HG03060 (cell line): Measurements from ENCODE around the gene HSPA1L.
"Not testable (repeated sequence)": the region's sequence is repeated elsewhere in the genome, so short reads cannot be mapped to it uniquely, and the experiment has no call there.

ENCODE experiments used
- ATAC-seq: cut with Tn5 transposase; IDR thresholded peaks from one replicate; pipeline ENCODE4 v1.9.1; 2021; ENCODE audit warnings: low read depth, moderate number of reproducible peaks; ENCODE audit not compliant: unreplicated experiment

The HSPA1L gene

DNA sequence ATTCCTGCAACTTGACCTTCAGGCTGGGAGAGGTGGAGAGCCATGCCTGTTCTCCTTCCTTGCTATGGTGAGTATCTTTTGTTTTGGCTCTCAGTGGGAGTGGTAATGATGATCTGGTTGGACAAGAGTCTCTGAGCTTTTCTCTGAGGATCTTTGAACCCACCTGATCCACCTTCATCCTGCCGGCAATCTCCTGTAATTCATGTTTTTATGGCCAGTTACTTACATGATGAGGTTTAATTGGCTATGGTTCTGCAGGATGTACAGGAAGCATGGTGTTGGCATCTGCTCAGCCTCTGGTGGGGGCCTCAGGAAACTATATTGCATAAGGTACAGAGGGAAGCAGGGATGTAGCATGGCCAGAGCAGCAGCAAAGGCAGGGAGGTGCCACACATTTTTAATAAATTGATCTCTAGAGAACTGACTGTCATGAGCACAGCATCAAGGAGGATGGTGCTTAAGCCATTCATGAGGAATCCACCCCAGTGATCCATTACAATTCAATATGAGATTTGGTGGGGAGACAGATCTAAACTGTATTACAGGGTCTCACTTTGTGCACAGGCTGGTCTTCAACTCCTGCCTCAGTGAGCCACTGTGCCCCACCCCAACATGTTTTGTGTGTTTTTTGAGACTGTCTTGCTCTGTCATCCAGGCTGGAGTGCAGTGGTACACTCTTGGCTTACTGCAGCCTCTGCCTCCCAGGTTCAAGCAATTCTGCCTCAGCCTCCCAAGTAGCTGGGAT is 22.5 kb upstream of the HSPA1L start:
- ATAC-seq: no peak

DNA sequence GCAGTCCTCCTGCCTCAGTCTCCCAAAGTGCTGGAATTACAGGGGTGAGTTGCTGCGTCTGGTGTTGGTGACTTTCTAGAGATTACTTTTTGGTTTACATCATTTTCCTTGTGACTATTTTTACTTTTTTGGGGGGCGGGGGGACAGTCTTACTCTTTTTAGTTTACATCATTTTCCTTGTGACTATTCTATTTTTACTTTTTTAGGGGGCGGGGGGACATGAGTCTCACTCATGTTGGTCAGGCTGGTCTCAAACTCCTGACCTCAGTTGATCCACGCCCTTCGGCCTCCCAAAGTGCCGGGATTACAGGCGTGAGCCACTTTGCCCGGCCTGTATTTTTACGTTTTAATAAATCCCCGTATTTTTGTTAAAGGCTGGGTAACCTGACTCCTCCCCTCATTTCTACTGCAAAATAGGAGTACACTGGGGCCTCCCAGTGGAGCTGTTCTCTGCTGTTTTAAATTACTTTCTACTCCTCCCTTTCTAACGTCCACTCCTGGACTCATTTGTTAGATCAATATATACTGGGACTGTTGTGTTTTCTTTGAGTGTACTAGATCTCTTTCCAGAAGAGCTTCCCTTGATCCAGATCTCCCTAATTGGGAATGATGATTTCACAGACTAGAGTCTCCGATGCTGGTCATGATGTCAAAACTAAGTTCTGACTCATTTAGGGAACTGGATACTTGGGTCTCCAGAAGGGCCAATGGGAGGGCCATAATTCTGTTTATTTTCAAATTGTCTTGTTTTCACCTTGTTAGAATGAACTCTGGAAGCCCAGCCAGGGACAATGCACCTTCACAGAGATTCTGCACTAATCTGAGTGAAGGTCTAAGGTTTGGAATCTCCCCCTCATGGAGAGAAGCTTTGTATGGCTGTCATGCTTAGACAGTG is 21.6 kb upstream of the HSPA1L start:
- no peak for ATAC-seq

DNA sequence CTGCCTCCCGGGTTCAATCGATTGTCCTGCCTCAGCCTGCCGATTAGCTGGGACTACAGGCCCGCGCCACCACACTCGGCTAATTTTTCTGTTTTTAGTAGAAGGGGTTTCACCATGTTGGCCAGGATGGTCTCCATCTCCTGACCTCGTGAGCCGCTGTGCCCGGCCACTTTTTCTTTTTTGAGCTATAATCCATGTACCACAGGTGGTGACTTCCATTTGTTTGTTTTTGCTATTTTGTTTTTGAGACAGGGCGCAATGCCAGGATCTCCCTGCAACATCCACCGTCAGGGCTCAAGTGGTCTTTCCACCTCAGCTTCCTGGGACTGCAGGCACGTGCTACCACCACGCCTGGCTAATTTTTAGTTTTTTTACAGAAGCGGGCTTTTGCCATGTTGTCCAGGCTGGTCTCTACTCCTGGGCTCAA is 21.0 kb upstream of the HSPA1L start:
- ATAC-seq: no peak

DNA sequence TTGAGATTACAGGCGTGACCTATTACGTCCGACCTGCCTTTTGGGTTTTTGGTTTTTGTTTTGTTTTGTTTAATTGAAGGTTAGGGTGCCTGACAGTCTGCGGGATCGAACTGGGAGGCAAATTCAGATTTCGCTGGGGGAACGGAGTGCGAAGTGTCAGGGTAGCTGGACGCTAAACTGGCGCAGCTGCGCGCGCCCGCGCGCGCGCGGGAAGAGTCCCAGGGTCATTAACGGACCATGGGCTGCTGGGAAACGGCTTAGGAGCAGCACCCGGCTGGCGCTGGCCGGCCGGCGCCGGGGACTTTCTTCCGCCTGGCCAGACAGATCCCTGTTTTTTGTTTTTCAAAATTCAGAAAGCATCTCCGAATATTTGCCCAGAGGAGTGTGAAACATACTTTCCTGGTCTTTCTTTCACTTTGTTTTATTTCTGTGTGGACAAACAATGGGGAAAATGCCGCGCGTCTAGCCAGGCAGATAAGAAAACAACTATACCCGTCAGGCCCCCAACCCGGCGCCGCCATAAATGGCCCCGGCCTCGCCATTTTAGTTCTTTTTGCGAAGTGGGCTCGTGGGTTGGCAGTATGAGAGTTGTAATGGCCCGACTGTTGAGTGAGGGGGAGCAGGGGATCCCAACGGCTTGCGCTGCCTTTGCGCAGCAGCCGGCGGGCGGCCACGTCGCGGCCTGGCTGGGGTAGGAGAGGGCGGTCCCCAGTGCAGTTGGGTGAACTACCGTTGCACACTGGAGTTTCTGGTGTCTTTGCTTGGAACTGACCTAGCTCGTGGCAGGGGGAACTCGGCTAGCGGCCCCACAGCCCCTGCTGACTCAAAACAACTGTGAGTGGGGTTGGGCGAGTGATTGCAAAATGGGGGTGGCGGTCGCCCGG is 19.5 kb upstream of the HSPA1L start:
- no peak for ATAC-seq

DNA sequence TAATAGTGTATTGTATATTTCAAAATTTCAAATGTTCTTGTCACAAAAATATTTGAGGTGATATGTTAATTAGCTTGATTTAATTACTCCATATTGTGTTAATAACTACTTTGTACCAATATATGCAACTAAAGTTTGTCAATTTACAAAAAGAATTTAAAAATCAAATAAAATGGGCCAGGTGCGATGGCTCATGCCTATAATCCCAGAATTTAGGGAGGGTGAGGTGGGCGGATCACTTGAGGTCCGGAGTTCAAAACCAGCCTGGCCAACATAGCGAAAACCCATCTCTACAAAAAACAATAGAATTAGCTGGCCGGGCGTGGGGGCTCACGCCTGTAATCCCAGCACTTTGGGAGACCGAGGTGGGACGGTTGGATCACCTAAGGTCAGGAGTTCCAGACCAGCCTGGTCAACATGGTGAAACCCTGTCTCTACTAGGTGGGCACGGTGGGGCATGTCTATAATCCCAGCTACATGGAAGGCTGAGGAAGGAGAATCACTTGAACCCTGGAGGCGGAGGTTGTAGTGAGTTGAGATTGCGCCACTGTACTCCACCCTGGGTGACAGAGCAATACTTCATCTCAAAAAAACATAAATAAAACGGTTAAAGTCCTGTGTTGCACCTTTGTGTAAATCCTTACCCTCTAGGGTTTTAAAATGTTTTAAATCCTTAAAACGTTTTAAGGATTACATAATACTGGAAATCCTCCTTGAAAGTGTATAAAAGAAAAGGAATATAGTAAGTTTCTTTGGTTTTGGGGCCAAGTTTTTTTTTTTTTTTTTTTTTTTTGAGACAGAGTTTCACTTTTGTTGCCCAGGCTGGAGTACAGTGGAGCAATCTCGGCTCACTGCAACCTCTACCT is 16.5 kb upstream of the HSPA1L start:
- ATAC-seq: no peak

DNA sequence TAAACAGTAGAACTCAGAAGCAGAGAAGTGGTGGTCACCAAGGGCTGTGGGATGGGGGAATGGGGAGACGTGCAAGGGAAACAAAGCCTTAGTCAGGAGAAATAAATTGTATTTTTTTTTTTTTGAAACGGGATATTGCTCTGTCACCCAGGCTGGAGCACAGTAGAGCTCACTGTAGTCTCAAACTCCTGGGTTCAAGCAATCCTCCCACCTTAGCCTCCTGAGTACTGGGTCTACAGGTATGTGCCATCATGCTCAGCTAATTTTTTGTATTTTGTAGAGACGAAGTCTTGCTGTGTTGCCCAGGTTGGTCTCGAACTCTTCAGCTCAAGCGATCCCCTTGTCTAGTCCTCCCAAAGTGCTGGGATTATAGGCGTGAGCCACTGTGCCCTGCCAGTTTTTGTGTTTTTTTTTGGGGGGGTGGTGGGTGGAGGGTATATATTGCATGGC is 15.8 kb upstream of the HSPA1L start:
- ATAC-seq: no peak

DNA sequence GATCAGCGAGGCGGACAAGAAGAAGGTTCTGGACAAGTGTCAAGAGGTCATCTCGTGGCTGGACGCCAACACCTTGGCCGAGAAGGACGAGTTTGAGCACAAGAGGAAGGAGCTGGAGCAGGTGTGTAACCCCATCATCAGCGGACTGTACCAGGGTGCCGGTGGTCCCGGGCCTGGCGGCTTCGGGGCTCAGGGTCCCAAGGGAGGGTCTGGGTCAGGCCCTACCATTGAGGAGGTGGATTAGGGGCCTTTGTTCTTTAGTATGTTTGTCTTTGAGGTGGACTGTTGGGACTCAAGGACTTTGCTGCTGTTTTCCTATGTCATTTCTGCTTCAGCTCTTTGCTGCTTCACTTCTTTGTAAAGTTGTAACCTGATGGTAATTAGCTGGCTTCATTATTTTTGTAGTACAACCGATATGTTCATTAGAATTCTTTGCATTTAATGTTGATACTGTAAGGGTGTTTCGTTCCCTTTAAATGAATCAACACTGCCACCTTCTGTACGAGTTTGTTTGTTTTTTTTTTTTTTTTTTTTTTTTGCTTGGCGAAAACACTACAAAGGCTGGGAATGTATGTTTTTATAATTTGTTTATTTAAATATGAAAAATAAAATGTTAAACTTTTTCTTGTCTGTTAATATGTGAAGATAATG is 14.7 kb upstream of the HSPA1L start:
- no peak for ATAC-seq

DNA sequence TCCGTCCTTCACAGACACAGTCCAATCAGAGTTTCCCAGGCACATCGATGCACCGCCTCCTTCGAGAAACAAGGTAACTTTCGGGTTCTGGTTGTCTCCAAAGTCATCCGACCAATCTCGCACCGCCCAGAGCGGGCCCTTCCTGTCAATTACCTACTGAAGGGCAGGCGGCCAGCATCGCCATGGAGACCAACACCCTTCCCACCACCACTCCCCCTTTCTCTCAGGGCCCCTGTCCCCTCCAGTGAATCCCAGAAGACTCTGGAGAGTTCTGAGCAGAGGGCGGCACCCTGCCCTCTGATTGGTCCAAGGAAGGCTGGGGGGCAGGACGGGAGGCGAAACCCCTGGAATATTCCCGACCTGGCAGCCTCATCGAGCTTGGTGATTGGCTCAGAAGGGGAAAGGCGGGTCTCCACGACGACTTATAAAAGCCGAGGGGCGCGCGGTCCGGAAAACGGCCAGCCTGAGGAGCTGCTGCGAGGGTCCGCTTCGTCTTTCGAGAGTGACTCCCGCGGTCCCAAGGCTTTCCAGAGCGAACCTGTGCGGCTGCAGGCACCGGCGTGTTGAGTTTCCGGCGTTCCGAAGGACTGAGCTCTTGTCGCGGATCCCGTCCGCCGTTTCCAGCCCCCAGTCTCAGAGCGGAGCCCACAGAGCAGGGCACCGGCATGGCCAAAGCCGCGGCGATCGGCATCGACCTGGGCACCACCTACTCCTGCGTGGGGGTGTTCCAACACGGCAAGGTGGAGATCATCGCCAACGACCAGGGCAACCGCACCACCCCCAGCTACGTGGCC is 12.4 kb upstream of the HSPA1L start, which contains the start of gene HSPA1B:
HSPA1B (plus strand) TSS at position 453 of the 794 bp plus-strand sequence; CDS start at position 666, 213 bp downstream.
- ATAC-seq: peak; percentile 51

DNA sequence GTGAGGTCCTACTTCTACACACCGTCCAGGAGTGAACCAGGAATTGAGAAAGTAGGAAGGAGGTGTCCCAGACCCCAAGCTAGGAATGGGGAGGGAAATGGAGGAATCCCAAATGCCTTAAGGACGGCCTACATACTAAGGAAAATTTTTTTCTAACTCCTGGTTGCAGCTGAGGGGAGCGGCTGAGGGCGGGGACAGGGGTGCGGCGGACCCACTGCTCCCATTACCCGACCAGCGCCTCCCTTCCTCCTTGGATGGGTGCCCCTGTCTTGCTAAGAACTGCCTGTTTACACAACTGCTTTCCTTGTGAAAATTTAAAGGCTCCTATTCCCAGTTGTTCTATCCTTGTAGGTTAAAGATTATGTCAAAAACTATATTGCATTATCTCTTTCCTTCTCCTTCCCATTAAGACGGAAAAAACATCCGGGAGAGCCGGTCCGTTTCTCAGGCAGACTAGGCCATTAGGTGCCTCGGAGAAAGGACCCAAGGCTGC is 11.8 kb upstream of the HSPA1L start:
- no peak for ATAC-seq

DNA sequence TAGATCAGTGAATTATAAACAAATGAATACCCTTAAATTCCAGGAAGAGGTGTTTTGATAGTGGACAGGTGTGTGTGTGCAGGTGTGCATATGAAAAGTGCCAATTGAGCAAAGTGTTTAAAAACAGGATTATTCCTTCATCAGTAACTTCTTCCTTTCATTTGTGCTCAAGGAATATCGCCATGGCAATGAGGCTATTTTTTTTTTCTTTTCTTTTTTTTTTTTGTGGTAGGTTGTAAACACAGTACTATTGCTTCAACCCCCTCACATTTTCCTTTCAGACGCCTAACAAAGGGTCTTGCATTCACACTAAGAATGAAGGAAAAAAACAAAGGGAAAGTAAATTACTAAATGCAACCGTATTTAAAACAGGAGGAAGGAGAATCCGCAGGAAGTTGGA is 10.5 kb upstream of the HSPA1L start:
- no peak for ATAC-seq

DNA sequence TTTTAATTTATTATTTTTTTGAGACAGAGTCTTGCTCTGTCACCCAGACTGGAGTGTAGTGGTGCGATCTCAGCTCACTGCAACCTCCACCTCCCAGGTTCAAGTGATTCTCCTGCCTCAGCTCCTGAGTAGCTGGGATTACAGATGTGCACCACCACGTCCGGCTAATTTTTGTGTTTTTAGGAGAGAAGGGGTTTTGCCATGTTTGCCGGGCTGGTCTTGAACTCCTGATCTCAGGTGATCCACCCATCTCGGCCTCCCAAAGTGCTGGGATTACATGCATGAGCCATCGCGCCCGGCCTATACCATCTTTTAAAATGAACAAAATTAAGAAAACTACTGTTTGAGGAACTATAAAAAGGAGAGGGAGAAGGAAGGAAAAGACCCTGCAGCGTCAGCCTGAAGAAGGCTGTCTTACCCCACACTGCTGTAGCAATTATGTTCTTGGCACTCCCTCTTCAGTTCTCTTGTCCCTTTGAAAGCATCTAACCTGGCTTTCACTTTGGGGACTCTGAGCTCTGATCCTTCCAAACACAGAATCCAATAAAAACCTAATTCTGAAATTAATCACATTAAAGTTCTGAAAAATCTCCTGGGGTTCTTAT is 8.6 kb upstream of the HSPA1L start:
- ATAC-seq: not testable (repeated sequence)

DNA sequence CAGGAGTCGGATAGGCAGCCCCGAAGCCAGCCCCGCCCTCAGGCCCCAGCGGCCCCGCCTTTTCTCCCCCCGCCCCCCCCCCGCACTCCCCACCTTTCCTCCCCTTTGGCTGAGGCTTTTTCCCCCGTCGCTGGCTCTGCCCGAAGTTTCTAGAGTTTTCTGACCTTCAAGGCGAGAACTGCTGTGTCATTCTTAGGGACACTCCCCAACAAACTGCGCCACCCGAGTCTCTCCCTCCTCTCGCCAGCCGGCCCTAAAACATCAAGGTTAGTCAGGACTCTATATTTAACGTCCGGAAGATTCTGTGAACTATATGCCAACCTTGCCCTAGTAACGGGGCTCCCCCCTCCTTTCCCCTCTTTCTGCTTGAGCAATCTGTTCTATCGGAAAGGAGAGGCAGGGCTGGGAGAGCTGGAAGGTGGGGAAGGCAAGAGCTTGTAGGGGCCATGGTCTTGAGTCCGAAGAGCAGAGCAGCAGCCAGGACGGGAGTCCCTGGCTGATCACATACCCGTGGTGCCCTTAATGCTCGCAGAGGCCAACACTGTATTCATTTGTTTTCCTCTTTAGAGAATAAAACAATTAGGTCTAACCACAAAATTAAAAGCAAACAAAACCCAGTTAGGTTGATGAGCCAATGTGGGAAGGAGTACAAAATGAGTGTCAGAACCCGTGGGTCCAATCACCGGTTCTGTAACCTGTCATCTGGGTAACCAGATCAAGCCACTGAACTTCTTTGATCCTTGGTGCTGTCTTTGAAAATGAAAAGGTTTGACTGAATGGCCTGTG is 7.1 kb upstream of the HSPA1L start:
- no peak for ATAC-seq

DNA sequence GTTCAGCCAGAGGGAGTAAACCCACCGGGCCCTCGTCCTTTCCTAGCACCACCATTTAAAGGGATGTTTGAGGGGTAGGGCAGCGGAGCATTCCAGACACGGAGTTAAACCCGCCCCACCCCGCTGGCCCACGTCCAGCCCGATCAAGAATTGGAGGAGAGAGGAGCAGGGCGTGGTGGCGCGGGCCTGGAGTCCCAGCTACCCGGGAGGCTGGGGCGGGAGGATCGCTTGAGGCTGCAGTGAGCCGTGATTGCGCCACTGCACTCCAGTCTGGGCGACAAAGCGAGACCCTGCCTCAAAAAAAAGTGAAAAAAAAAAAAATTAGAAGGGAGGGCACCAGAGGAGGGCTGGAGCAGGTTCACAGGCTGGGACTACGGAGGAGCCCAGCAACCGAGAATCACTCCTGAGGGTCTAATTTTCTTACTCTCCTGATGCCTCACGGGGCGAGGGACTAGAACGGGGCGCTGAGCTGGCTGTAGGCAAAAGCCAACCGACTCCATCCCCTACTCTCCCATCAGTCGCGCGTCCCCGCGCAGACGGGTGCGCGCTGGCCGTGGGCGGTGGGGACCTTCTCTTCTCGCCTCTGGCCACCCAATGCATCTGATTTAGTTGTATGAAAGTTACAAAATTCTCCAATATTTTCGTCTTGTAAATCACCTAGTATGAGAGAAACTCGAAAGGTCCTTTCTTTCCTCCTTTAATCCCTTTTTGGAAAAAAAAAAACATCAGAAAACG is 6.4 kb upstream of the HSPA1L start:
- no peak for ATAC-seq

DNA sequence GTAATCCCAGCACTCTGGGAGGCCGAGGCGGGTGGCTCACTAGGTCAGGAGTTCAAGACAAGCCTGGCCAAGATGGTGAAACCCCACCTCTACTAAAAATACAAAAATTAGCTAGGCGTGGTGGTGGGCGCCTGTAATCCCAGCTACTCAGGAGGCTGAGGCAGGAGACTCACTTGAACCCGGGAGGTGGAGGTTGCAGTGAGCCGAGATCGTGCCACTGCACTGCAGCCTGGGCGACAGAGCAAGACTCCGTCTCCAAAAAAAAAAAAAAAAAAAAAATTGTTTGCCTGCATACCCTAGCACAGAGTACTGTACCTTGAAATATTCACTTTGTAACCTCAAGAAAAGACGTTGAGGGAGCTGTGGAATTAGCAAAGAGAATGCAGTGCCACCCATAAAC is 5.3 kb upstream of the HSPA1L start:
- not testable (repeated sequence) for ATAC-seq

DNA sequence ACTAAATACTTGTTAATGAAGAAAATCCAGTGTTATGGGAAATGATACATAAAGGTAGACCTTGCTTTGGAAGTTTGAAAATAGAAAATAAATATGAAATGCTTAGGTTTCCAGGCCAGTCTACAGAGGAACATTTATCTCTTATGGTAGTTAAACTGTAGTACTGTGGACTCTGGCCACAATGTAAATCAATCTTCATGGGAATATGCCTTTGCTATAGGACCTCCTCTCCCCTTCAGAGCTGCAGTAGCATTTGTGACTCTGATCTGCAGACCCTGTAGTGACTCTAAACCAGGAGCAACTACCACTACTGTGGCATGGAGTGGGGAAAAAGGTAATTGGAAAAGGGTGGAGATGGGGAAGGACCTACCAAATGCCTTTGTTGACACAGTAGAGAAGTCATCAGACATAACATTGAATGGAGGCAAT is 4.8 kb upstream of the HSPA1L start:
- no peak for ATAC-seq

DNA sequence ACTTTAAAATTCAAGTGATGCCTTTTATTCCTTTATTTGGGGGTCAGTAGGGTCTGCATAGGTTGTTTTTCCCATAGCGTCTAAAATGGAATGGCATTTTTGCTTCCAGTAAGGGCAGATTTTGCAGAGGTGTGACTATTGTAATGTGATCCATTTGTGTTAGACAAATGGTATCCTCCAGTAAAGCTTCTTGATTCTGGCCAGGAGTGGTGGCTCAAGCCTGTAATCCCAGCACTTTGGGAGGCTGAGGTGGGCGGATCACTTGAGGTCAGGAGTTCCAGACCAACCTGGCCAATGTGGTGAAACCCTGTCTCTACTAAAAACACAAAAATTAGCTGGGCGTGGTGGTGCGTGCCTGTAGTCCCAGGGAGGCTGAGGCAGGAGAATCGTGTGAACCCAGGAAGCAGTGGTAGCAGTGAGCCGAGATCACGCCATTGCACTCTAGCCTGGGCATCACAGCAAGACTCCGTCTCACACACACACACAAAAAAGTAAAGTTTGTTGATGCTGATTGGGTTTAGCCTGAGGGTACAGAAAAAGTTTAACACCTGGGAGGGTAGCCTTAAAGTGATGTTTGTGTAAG is 2.9 kb upstream of the HSPA1L start:
- not testable (repeated sequence) for ATAC-seq
